A673 (cell line): ENCODE results near the gene SMIM5.

Experiments
- CTCF ChIP-seq: fragments of 300-800, 200-600 bp; sonication (generic); conservative IDR thresholded peaks from 2 replicates; pipeline ENCODE4 v1.5.1; 2017; ENCODE audit warnings: low read depth, mild to moderate bottlenecking, antibody characterized with exemption, low read length, moderate library complexity, mixed read lengths
- EZH2 ChIP-seq: fragments of 200-600 bp; sonication (generic); IDR thresholded peaks from 2 replicates; pipeline ENCODE4 v1.6.1; 2017; ENCODE audit warnings: borderline replicate concordance, low read depth, mild to moderate bottlenecking, mixed read lengths, antibody characterized with exemption, low read length; ENCODE audit not compliant: poor library complexity, severe bottlenecking

- TF ChIP-seq CTCF (peak; percentile 75), EZH2 (no peak)
Measured at GRCh38 chr17:75625813-75626486, 7.3 kb upstream of the SMIM5 start.
